ENCODE results near the gene IRF3.

GRCh38 chr19:49663224-49663623 is 2.4 kb downstream of the IRF3 start:
- no peak for TF ChIP-seq POLR2A (IDR thresholded peaks at IDR 0.05)
- TF ChIP-seq, protein P1, sequence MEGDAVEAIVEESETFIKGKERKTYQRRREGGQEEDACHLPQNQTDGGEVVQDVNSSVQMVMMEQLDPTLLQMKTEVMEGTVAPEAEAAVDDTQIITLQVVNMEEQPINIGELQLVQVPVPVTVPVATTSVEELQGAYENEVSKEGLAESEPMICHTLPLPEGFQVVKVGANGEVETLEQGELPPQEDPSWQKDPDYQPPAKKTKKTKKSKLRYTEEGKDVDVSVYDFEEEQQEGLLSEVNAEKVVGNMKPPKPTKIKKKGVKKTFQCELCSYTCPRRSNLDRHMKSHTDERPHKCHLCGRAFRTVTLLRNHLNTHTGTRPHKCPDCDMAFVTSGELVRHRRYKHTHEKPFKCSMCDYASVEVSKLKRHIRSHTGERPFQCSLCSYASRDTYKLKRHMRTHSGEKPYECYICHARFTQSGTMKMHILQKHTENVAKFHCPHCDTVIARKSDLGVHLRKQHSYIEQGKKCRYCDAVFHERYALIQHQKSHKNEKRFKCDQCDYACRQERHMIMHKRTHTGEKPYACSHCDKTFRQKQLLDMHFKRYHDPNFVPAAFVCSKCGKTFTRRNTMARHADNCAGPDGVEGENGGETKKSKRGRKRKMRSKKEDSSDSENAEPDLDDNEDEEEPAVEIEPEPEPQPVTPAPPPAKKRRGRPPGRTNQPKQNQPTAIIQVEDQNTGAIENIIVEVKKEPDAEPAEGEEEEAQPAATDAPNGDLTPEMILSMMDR (IDR thresholded peaks at IDR 0.05) = no peak
